Body of pancreas (tissue), 4 donors: ENCODE measurements around the gene ACOT9. TPM values are rescaled to one million over a fixed set of nuclear protein-coding genes. Genes with fewer than 3 reads are reported as not detected.

ENCODE experiments used
- ATAC-seq: fragments of 150-250 bp; one replicate; pipeline ENCODE4 v1.9.1; 2016
- DNase-seq, 4 donors: peaks; one replicate each; pipeline ENCODE4 v3.0.0-alpha.2; 2019
- H3K27ac ChIP-seq, 4 donors: fragments of 200-600 bp; sonication (generic); 1 replicate in 3 of 4; 2 replicates in 1 of 4; pipeline versions ENCODE4 v1.5.1 to v1.6.1; 2016 to 2019; ENCODE audit warnings: mild to moderate bottlenecking in 1 of 4, mixed read lengths in 1 of 4, moderate library complexity in 1 of 4
- H3K27me3 ChIP-seq, 2 donors: fragments of 200-600 bp; sonication (generic); one replicate each; pipeline ENCODE4 v1.6.0; 2016; ENCODE audit warnings: mild to moderate bottlenecking in 1 of 2
- H3K36me3 ChIP-seq, 2 donors: fragments of 200-600 bp; sonication (generic); replicated peaks in 1 of 2; 2 replicates each; pipeline ENCODE4 v1.5.1; 2016; ENCODE audit warnings: low read depth in 2 of 2; ENCODE audit not compliant: insufficient read depth in 1 of 2
- H3K4me1 ChIP-seq: fragments of 200-600 bp; sonication (generic); one replicate; pipeline ENCODE4 v1.6.0; 2016
- H3K4me3 ChIP-seq, 2 donors: fragments of 200-600 bp; sonication (generic); 1 replicate in 1 of 2; 2 replicates in 1 of 2; pipeline ENCODE4 v1.5.1; 2016 to 2019
- H3K9me3 ChIP-seq, 3 donors: fragments of 200-600 bp; sonication (generic); 1 replicate in 2 of 3; 2 replicates in 1 of 3; pipeline ENCODE4 v1.5.1; 2016
- CTCF ChIP-seq, 7 experiments: fragments of 450-650 bp in 4 of 7; fragments of 200-600 bp in 3 of 7; sonication (generic) in 3 of 7; IDR thresholded peaks; one replicate each; pipeline ENCODE4 v1.5.1; 2016 to 2019; ENCODE audit warnings: antibody characterized with exemption in 7 of 7
- POLR2A ChIP-seq, 3 donors: fragments of 450-650 bp; IDR thresholded peaks; one replicate each; pipeline ENCODE4 v1.6.1; 2016; ENCODE audit warnings: antibody characterized with exemption in 3 of 3, mild to moderate bottlenecking in 2 of 3
- WGBS, 2 donors: methylation state at CpG; one replicate each; pipeline ENCODE4 v1.1.5; 2017; 5-methylcytosine and 5-hydroxymethylcytosine counted together
- intact Hi-C: fragments of 100-400 bp; cut with DNase I; formaldehyde crosslinking; loops from one replicate; pipeline ENCODE4 v1.15.1; 2023
- total RNA-seq, 2 donors: library from RNA; depleted of rRNA; stranded (reverse); fragments of >200 nt; gene quantifications; one replicate each; pipeline ENCODE4 v1.1.0, GENCODE V29; 2016

The ACOT9 gene
- total RNA-seq, 2 donors from 2014 or later = 6.3 to 17.9 TPM

GRCh38 chrX:23784470-23785331, 41.6 kb upstream of the ACOT9 start:
- no peaks in the 10 kb centered on the region for H3K4me1 ChIP-seq
- WGBS, 2 donors = 26 to 28% methylated on average over 6 to 8 of the region's 8 CpGs
- DNase-seq = peak in 2 of 4 donors; percentile 25 to 34

GRCh38 chrX:23783589-23784469, 40.8 kb upstream of the ACOT9 start:
- Histone ChIP-seq H3K27ac (peak overlapping the region; percentile 79 to 93 (median 92)), H3K4me1 (no peaks in the 10 kb centered on the region), H3K27me3 (no peaks in the 10 kb centered on the region), H3K4me3 (peak overlapping the region; percentile 48 to 53), H3K9me3 (no peaks in the 10 kb centered on the region), H3K36me3 (no peaks in the 10 kb centered on the region)
- DNase-seq (peak in 1 of 4 donors; percentile 15), ATAC-seq (no peak)
- no peak for TF ChIP-seq POLR2A (IDR thresholded peaks at IDR 0.05)
- no peak for TF ChIP-seq CTCF (IDR thresholded peaks at IDR 0.05)
- WGBS, 2 donors = 9 to 14% methylated on average over 14 to 21 of the region's 21 CpGs
- intact Hi-C loops = no loop called here

More at GRCh38 chrX:23784470-23785331, 41.6 kb upstream of the ACOT9 start:
- intact Hi-C loops = no loop called here
- H3K27ac ChIP-seq = peak overlapping the region; percentile 3 to 93 (median 92)
- H3K9me3 ChIP-seq = no peaks in the 10 kb centered on the region
- no peak for ATAC-seq
- TF ChIP-seq POLR2A (IDR thresholded peaks at IDR 0.05) (peak in 2 of 3 donors; percentile 30 to 55), CTCF (IDR thresholded peaks at IDR 0.05) (no peak)
- H3K36me3 ChIP-seq = no peaks in the 10 kb centered on the region
- H3K27me3 ChIP-seq = no peaks in the 10 kb centered on the region
- no peak overlapping the region for H3K4me3 ChIP-seq

GRCh38 chrX:23782863-23783588, 40.0 kb upstream of the ACOT9 start, which contains the start of gene SAT1:
TSS of gene SAT1 (plus strand) at chrX:23783173. CDS start at chrX:23783352, 179 bp downstream.
- peak; percentile 95 to 97 (median 96) for DNase-seq
- H3K36me3 ChIP-seq = no peaks in the 10 kb centered on the region
- intact Hi-C loops = no loop called here
- no peaks in the 10 kb centered on the region for H3K9me3 ChIP-seq
- H3K4me3 ChIP-seq = peak within 1 kb of the TSS; percentile 48 to 53
- 0 to 1% methylated on average over 3 to 40 of the region's 58 CpGs for WGBS, 2 donors
- H3K27me3 ChIP-seq = no peaks in the 10 kb centered on the region
- TF ChIP-seq CTCF (IDR thresholded peaks at IDR 0.05) (peak; percentile 55 to 89 (median 75)), POLR2A (IDR thresholded peaks at IDR 0.05) (peak; percentile 95 to 99 (median 99))
- peak; percentile 97 for ATAC-seq
- no peaks in the 10 kb centered on the region for H3K4me1 ChIP-seq
- H3K27ac ChIP-seq = peak within 1 kb of the TSS; percentile 79 to 93 (median 92)

- intact Hi-C loops = no loop called here
- ATAC-seq (no peak), DNase-seq (no peak)
- H3K27ac ChIP-seq = peak overlapping the region in 2 of 4 donors; percentile 90 to 93
- H3K36me3 ChIP-seq = no peaks in the 10 kb centered on the region
- H3K4me1 ChIP-seq = no peaks in the 10 kb centered on the region
- H3K27me3 ChIP-seq = no peaks in the 10 kb centered on the region
- 11 to 22% methylated on average over 6 of the region's 6 CpGs for WGBS, 2 donors
- H3K4me3 ChIP-seq = no peak overlapping the region
- TF ChIP-seq POLR2A (IDR thresholded peaks at IDR 0.05) = no peak
- no peak for TF ChIP-seq CTCF (IDR thresholded peaks at IDR 0.05)
- H3K9me3 ChIP-seq = no peaks in the 10 kb centered on the region
Measured at GRCh38 chrX:23782455-23782854, 39.4 kb upstream of the ACOT9 start.
